AG10803 (cell line): ENCODE measurements around the gene MYO5A.

Experiments used
- DNase-seq: peaks from one replicate; pipeline ENCODE4 v3.0.0; 2010; ENCODE audit warnings: low read depth
- H3K4me3 ChIP-seq: 2 replicates; pipeline ENCODE4 v1.5.1; 2011; ENCODE audit warnings: mild to moderate bottlenecking, low read length, control low read depth
- CTCF ChIP-seq: conservative IDR thresholded peaks from 2 replicates; pipeline ENCODE4 v1.5.1; 2011; ENCODE audit warnings: mild to moderate bottlenecking, low read length, control low read depth, inconsistent platforms

Gene MYO5A

GRCh38 chr15:52340093-52340492 lies 188.6 kb downstream of the MYO5A start:
- no peak for TF ChIP-seq CTCF
- no peak for DNase-seq
- no peak overlapping the region for H3K4me3 ChIP-seq

- no peak for DNase-seq
- H3K4me3 ChIP-seq, result no peak overlapping the region
- no peak for TF ChIP-seq CTCF
Measured at GRCh38 chr15:52338891-52339290, 189.8 kb downstream of the MYO5A start.

GRCh38 chr15:52338058-52338457 lies 190.6 kb downstream of the MYO5A start:
- H3K4me3 ChIP-seq, result no peak overlapping the region
- DNase-seq, result no peak
- TF ChIP-seq CTCF, result no peak

- peak; percentile 59 for DNase-seq
- no peak overlapping the region for H3K4me3 ChIP-seq
- no peak for TF ChIP-seq CTCF
Measured at GRCh38 chr15:52337198-52337853, 191.4 kb downstream of the MYO5A start.

GRCh38 chr15:52336529-52336928 lies 192.2 kb downstream of the MYO5A start:
- no peak overlapping the region for H3K4me3 ChIP-seq
- no peak for DNase-seq
- no peak for TF ChIP-seq CTCF

- peak; percentile 58 for DNase-seq
- no peak for TF ChIP-seq CTCF
- no peak overlapping the region for H3K4me3 ChIP-seq
Measured at GRCh38 chr15:52334491-52335160, 194.1 kb downstream of the MYO5A start.

GRCh38 chr15:52331490-52332240 lies 197.0 kb downstream of the MYO5A start:
- H3K4me3 ChIP-seq, result no peak overlapping the region
- peak; percentile 67 for TF ChIP-seq CTCF
- peak; percentile 54 for DNase-seq
